HUES48 (cell line): ENCODE results near the gene LGALS9.

Experiments
- H3K27ac ChIP-seq: one replicate; pipeline ENCODE4 v1.7.0; 2013; ENCODE audit warnings: low read depth, low read length, inconsistent platforms
- H3K27me3 ChIP-seq: 2 replicates; pipeline ENCODE4 v1.6.1; 2013; ENCODE audit warnings: mild to moderate bottlenecking, low read length; ENCODE audit not compliant: control insufficient read depth, insufficient read depth
- H3K36me3 ChIP-seq: 2 replicates; pipeline ENCODE4 v1.6.1; 2013; ENCODE audit warnings: low read length; ENCODE audit not compliant: control insufficient read depth, insufficient read depth
- H3K4me1 ChIP-seq: 2 replicates; pipeline ENCODE4 v1.6.1; 2013; ENCODE audit warnings: mild to moderate bottlenecking, low read length; ENCODE audit not compliant: control insufficient read depth, insufficient read depth
- H3K4me3 ChIP-seq: 2 replicates; pipeline ENCODE4 v1.5.1; 2013; ENCODE audit warnings: mild to moderate bottlenecking, low read depth, low read length
- H3K9ac ChIP-seq: 2 replicates; pipeline ENCODE4 v1.6.1; 2013; ENCODE audit warnings: mild to moderate bottlenecking, low read depth, low read length, moderate library complexity
- H3K9me3 ChIP-seq: 2 replicates; pipeline ENCODE4 v1.6.1; 2013; ENCODE audit warnings: low read length; ENCODE audit not compliant: control insufficient read depth, insufficient read depth

LGALS9 gene

GRCh38 chr17:27603880-27604794, 26.9 kb upstream of the LGALS9 start:
- H3K4me1 ChIP-seq: no peaks in the 10 kb centered on the region
- no peak overlapping the region for H3K27ac ChIP-seq
- H3K9ac ChIP-seq: no peak overlapping the region
- H3K27me3 ChIP-seq: no peaks in the 10 kb centered on the region
- no peaks in the 10 kb centered on the region for H3K9me3 ChIP-seq
- no peak overlapping the region for H3K4me3 ChIP-seq
- H3K36me3 ChIP-seq: peaks cover 66% of the 10 kb centered on the region

GRCh38 chr17:27605409-27605808, 25.6 kb upstream of the LGALS9 start:
- H3K27ac ChIP-seq: no peak overlapping the region
- no peak overlapping the region for H3K4me3 ChIP-seq
- peaks cover 76% of the 10 kb centered on the region for H3K36me3 ChIP-seq

GRCh38 chr17:27607521-27608091, 23.4 kb upstream of the LGALS9 start:
- H3K27ac ChIP-seq: no peak overlapping the region
- no peaks in the 10 kb centered on the region for H3K9me3 ChIP-seq
- peaks cover 80% of the 10 kb centered on the region for H3K36me3 ChIP-seq
- no peak overlapping the region for H3K9ac ChIP-seq
- H3K4me1 ChIP-seq: no peaks in the 10 kb centered on the region
- no peak overlapping the region for H3K4me3 ChIP-seq
- H3K27me3 ChIP-seq: no peaks in the 10 kb centered on the region

More at GRCh38 chr17:27605409-27605808, 25.6 kb upstream of the LGALS9 start:
- Histone ChIP-seq H3K9ac (no peak overlapping the region), H3K27me3 (no peaks in the 10 kb centered on the region), H3K4me1 (no peaks in the 10 kb centered on the region), H3K9me3 (no peaks in the 10 kb centered on the region)

- Histone ChIP-seq H3K4me1 (no peaks in the 10 kb centered on the region), H3K9ac (no peak overlapping the region), H3K27me3 (no peaks in the 10 kb centered on the region), H3K4me3 (no peak overlapping the region), H3K9me3 (no peaks in the 10 kb centered on the region), H3K36me3 (peaks cover 88% of the 10 kb centered on the region), H3K27ac (no peak overlapping the region)
Measured at GRCh38 chr17:27608328-27609230, 22.4 kb upstream of the LGALS9 start.

GRCh38 chr17:27609611-27610303, 21.2 kb upstream of the LGALS9 start:
- Histone ChIP-seq H3K36me3 (peaks cover 84% of the 10 kb centered on the region), H3K9ac (no peak overlapping the region), H3K9me3 (no peaks in the 10 kb centered on the region), H3K27ac (no peak overlapping the region), H3K4me3 (no peak overlapping the region), H3K27me3 (no peaks in the 10 kb centered on the region), H3K4me1 (no peaks in the 10 kb centered on the region)

GRCh38 chr17:27610304-27610677, 20.7 kb upstream of the LGALS9 start:
- Histone ChIP-seq H3K27ac (no peak overlapping the region), H3K9me3 (no peaks in the 10 kb centered on the region), H3K4me3 (no peak overlapping the region), H3K27me3 (no peaks in the 10 kb centered on the region), H3K9ac (no peak overlapping the region), H3K4me1 (no peaks in the 10 kb centered on the region), H3K36me3 (peaks cover 83% of the 10 kb centered on the region)

GRCh38 chr17:27612160-27612770, 18.7 kb upstream of the LGALS9 start:
- no peak overlapping the region for H3K4me3 ChIP-seq
- H3K27me3 ChIP-seq: no peaks in the 10 kb centered on the region
- H3K9ac ChIP-seq: no peak overlapping the region
- H3K4me1 ChIP-seq: no peaks in the 10 kb centered on the region
- H3K27ac ChIP-seq: no peak overlapping the region
- no peaks in the 10 kb centered on the region for H3K9me3 ChIP-seq
- peaks cover 79% of the 10 kb centered on the region for H3K36me3 ChIP-seq

- no peak overlapping the region for H3K27ac ChIP-seq
- H3K9ac ChIP-seq: no peak overlapping the region
- H3K4me3 ChIP-seq: no peak overlapping the region
- H3K4me1 ChIP-seq: no peaks in the 10 kb centered on the region
- H3K27me3 ChIP-seq: no peaks in the 10 kb centered on the region
- H3K9me3 ChIP-seq: no peaks in the 10 kb centered on the region
- peaks cover 79% of the 10 kb centered on the region for H3K36me3 ChIP-seq
Measured at GRCh38 chr17:27613433-27613832, 17.6 kb upstream of the LGALS9 start.

GRCh38 chr17:27615121-27615520, 15.9 kb upstream of the LGALS9 start:
- Histone ChIP-seq H3K27ac (no peak overlapping the region), H3K4me1 (no peaks in the 10 kb centered on the region)

GRCh38 chr17:27616414-27616813, 14.6 kb upstream of the LGALS9 start:
- no peak overlapping the region for H3K9ac ChIP-seq
- no peaks in the 10 kb centered on the region for H3K27me3 ChIP-seq
- H3K27ac ChIP-seq: no peak overlapping the region
- peaks cover 73% of the 10 kb centered on the region for H3K36me3 ChIP-seq
- H3K4me3 ChIP-seq: no peak overlapping the region
- no peaks in the 10 kb centered on the region for H3K4me1 ChIP-seq
- H3K9me3 ChIP-seq: no peaks in the 10 kb centered on the region

More at GRCh38 chr17:27615121-27615520, 15.9 kb upstream of the LGALS9 start:
- H3K9me3 ChIP-seq: no peaks in the 10 kb centered on the region
- no peak overlapping the region for H3K4me3 ChIP-seq
- no peak overlapping the region for H3K9ac ChIP-seq
- H3K36me3 ChIP-seq: peaks cover 73% of the 10 kb centered on the region
- no peaks in the 10 kb centered on the region for H3K27me3 ChIP-seq
